NCI-H526 treated with DMSO at 0.1 percent for 48 hours (cell line): Measurements from ENCODE around the gene UBXN4.
"Not testable (repeated sequence)": the region's sequence is repeated elsewhere in the genome, so short reads cannot be mapped to it uniquely, and the experiment has no call there.

Source experiments
- DNase-seq: peaks from one replicate; lab custom pipeline; 2025; lab: John Stamatoyannopoulos, UW

The UBXN4 gene

GRCh38 chr2:135762530-135762929 is 20.9 kb downstream of the UBXN4 start:
- no peak for DNase-seq

- DNase-seq, result no peak
These were observed 27.2 kb downstream of the UBXN4 start for GRCh38 chr2:135768863-135769262.

- no peak for DNase-seq
These were observed 31.7 kb downstream of the UBXN4 start for GRCh38 chr2:135773319-135773718.

- no peak for DNase-seq
These were observed 32.3 kb downstream of the UBXN4 start for GRCh38 chr2:135773917-135774316.

GRCh38 chr2:135775420-135775819 is 33.8 kb downstream of the UBXN4 start:
- no peak for DNase-seq

- DNase-seq, result no peak
These were observed 34.7 kb downstream of the UBXN4 start for GRCh38 chr2:135776367-135776766.

GRCh38 chr2:135782231-135782630 is 40.6 kb downstream of the UBXN4 start:
- DNase-seq, result no peak

GRCh38 chr2:135783439-135783838 is 41.8 kb downstream of the UBXN4 start:
- DNase-seq, result peak; percentile 93

- no peak for DNase-seq
These were observed 43.4 kb downstream of the UBXN4 start for GRCh38 chr2:135785032-135785431.

GRCh38 chr2:135786823-135787222 is 45.2 kb downstream of the UBXN4 start:
- no peak for DNase-seq

- DNase-seq, result no peak
These were observed 48.8 kb downstream of the UBXN4 start for GRCh38 chr2:135790423-135790822.

- no peak for DNase-seq
These were observed 49.9 kb downstream of the UBXN4 start for GRCh38 chr2:135791418-135792190.

GRCh38 chr2:135792401-135793150 is 50.9 kb downstream of the UBXN4 start:
- DNase-seq, result no peak

- not testable (repeated sequence) for DNase-seq
These were observed 54.0 kb downstream of the UBXN4 start for GRCh38 chr2:135795641-135796040.

GRCh38 chr2:135796606-135797005 is 55.0 kb downstream of the UBXN4 start:
- no peak for DNase-seq

- peak; percentile 29 for DNase-seq
These were observed 56.0 kb downstream of the UBXN4 start for GRCh38 chr2:135797497-135798274.

GRCh38 chr2:135798275-135798705 is 56.6 kb downstream of the UBXN4 start:
- DNase-seq, result no peak

- no peak for DNase-seq
These were observed 57.1 kb downstream of the UBXN4 start for GRCh38 chr2:135798762-135799161.

GRCh38 chr2:135799738-135800137 is 58.1 kb downstream of the UBXN4 start:
- no peak for DNase-seq

GRCh38 chr2:135800513-135801460 is 59.1 kb downstream of the UBXN4 start:
- DNase-seq, result no peak

- DNase-seq, result no peak
These were observed 60.7 kb downstream of the UBXN4 start for GRCh38 chr2:135802350-135802749.
